Activated T-cell treated with anti-CD3 and anti-CD28 coated beads, Interleukin-2, amount 50 U/mL, for 48 hours (primary cell): ENCODE measurements around the gene DPY19L2.
"Not testable (repeated sequence)": the region's sequence is repeated elsewhere in the genome, so short reads cannot be mapped to it uniquely, and the experiment has no call there.

ENCODE experiments used
- DNase-seq, 2 experiments: peaks; one replicate each; pipeline ENCODE4 v3.0.0-alpha.2; 2020

DPY19L2 gene

DNA sequence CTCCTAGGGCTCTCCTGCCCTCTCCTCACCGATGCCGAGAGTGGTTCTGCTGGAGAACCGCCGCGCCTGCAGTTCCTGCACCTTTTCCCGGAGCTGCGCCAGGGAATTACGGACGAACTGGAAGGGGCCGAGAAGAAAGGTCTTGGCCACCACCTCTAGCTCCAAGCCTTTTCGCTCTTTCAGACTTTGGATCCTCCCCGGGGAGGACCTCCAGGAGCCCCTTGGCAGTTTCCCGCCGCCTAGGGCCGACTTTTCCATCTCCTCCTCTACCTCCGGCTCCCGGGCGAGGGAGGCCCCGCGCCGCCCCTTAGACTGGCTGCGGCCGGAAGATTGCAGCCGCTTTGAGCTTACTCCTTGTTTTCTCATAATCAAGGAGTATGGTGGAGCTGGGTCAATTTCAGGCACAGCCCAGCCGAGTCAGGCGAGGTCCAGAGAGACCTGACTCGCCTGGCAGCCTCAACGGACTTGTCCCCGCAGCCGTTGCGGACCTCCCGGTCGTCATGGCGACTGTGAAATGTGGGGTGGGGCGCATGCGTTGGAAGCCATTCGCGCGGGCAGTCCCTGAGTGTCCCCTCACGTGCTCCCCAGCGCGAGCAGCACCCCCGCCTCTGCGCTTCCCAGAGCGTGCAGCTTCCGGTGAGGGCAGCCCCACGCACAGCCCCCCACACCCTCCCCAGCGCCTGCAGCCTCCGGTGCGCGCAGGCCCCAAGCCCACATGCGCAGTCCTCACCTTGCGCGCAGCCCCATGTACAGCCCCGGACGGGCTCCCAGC lies at the start of gene DPY19L2:
Gene DPY19L2, minus strand, starts transcription at position 466 of the 772 bp plus-strand sequence. Its CDS starts 100 bp downstream, at position 366.
- DNase-seq, result peak; percentile 57 to 63

GRCh38 chr12:63716891-63717290 lies 48.6 kb upstream of the DPY19L2 start:
- not testable (repeated sequence) for DNase-seq

- DNase-seq, result not testable (repeated sequence)
Observed at GRCh38 chr12:63715107-63715625, 46.9 kb upstream of the DPY19L2 start.

DNA sequence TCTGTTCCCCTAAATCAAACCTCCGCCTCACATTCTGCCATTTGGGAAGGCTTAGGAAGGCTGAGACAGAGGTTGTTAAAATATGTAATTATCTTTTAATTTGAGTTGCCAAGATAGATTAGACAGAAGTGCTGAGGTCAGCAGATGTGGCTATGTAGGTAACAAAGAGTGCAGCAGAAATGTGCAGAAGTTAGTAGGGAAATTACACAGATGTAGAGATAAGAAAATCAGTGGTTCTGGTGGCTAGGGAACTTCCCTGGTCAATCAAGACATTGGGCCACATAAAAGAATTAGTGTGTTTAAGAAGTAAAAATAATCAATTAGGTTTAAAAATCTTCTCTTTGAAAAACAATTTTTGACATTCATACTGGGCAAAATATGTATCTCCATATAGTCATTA lies 46.1 kb upstream of the DPY19L2 start:
- DNase-seq, result not testable (repeated sequence)

DNA sequence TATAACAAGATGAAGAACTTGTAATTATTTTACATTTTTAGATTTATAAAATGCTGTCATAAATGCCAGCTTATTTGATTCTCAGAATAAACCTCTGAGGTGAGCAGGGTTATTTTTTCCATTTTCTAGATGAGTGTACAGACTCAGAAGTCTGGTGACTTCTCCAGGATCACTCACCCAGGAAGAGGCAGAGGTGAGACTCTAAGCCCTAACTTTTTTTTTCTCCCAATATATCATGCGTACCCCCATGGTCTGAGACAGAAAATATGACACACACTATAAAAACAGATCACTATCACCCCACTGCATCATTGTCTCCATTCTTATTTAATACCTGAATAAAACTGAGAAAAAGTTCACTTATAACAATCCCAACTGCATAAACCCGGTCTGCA lies 45.4 kb upstream of the DPY19L2 start:
- not testable (repeated sequence) for DNase-seq

- DNase-seq, result not testable (repeated sequence)
Observed at GRCh38 chr12:63712979-63713680, 44.8 kb upstream of the DPY19L2 start.

GRCh38 chr12:63712376-63712974 lies 44.2 kb upstream of the DPY19L2 start:
- DNase-seq, result not testable (repeated sequence)

DNA sequence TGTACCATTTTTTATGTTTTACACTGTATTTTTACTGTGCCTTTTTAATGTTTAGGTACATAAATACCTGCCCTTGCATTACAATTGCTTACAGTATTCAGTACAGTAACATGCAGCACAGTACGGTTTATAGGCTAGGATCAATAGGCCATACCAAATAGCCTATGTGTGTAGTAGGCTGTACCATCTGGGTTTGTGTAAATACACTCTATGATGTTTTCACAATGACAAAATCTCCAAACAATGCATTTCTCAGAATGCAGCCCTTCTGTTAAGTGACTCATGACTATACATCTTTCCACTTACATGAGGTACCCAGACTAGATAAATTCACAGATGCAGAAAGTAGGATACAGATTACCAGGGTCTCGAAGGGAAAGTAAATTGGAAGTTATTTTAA lies 43.0 kb upstream of the DPY19L2 start:
- not testable (repeated sequence) for DNase-seq

- DNase-seq, result no peak
Observed at GRCh38 chr12:63706336-63706735, 38.0 kb upstream of the DPY19L2 start.

- DNase-seq, result not testable (repeated sequence)
Observed at GRCh38 chr12:63699678-63700382, 31.5 kb upstream of the DPY19L2 start.

GRCh38 chr12:63699011-63699410 lies 30.7 kb upstream of the DPY19L2 start:
- not testable (repeated sequence) for DNase-seq

DNA sequence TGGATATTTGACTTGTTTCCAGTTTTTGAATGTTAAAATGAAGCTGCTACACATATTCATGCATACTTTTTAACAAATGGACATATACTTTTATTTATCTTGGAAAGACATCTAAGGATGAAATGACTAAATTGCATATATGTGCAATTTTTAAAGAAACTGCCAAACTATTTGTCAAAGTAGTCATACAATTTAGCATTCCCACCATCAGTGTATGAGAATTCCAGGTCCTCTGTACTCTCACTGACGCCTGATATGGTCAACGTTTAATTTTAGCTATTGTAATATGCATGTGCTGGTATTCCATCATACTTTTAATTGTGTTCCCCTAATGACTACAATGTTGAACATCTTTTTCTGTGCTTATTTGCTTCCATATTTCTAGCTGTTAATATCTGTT lies 22.5 kb upstream of the DPY19L2 start:
- DNase-seq, result not testable (repeated sequence)

GRCh38 chr12:63689141-63689540 lies 20.8 kb upstream of the DPY19L2 start:
- not testable (repeated sequence) for DNase-seq

GRCh38 chr12:63686623-63687022 lies 18.3 kb upstream of the DPY19L2 start:
- DNase-seq, result not testable (repeated sequence)

GRCh38 chr12:63685789-63686188 lies 17.5 kb upstream of the DPY19L2 start:
- not testable (repeated sequence) for DNase-seq

GRCh38 chr12:63682617-63683016 lies 14.3 kb upstream of the DPY19L2 start:
- DNase-seq, result not testable (repeated sequence)

GRCh38 chr12:63680758-63681157 lies 12.5 kb upstream of the DPY19L2 start:
- DNase-seq, result not testable (repeated sequence)

DNA sequence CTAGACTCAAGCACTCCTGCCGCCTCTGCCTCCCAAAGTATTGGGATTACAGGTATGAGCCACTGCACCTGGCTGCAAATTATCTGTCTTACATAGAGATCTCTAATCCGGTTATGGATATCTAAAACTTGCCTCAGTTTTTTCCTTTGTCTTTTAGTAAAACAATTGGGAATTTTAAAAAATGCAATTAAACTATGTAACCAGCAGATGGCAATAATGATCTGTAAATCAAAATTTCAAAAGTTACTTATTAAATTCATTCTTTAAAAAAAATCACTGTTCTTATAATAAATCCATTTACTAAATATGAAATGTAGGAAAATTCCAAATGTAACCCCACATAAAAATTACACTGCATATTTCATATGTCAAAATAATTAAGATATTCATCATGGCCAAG lies 4.3 kb upstream of the DPY19L2 start:
- not testable (repeated sequence) for DNase-seq

DNA sequence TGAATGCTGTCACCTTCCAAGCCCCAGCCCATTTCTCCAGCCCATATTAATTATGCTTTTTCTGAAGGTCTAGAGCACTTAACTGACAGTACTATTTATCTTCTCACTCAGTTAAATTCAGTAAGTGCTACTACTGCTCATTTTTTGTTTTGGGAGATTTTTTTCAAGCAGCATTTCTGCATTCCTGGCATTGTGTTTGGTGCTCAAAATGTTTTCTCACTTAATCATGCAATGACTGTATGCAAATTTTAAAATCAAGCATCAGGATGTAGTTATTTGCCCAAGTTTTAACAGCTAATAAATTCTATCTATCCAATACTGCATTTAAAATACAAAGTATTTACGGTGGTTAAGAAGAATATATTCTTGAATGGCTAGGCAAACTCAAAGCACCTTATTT lies 1.6 kb upstream of the DPY19L2 start:
- DNase-seq, result not testable (repeated sequence)

DNA sequence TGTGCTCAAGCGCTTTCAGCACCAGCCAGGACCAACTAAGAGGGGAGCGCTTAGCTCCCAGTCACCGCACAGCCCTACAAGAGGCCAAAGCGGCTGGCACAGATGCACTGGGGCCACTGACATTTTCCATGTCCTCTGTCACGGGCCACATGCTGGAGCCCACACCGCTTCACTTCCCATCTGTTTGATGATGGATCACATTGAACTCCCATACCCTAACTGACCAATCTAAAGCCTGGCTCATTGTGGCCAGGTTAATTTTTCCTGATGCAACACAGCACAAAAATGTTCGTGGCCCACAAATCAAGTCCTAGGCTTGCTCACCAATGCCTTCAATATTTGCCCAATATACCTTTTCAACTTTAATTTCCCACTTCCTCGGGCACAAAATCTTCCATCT lies 1.1 kb upstream of the DPY19L2 start:
- DNase-seq, result not testable (repeated sequence)

- peak; percentile 27 to 54 for DNase-seq
Observed at GRCh38 chr12:63668800-63669365, 590 bp upstream of the DPY19L2 start.

DNA sequence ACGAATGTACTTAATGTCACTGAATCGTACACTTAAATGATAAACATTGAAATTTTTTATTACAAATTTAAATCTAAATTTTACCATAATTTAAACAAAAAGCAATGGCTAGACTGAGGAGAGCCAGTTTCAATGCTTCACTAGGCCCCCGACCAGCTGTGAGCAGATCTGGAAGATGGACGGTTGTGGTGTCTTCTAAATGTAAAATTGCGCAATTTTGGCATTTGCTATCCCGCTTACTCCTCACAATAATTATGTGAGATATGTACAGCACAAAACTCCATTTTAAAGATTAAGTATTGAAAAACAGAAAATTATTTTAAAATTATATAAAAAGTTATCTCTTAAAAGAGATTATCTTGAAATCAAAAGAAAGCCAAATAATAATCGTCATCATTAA lies 5.3 kb downstream of the DPY19L2 start:
- DNase-seq, result not testable (repeated sequence)
